SJCRH30 (cell line): ENCODE measurements around the gene ZNF467. TPM values are rescaled to one million over a fixed set of nuclear protein-coding genes. Genes with fewer than 3 reads are reported as not detected.

Source experiments
- DNase-seq, 2 experiments: peaks; one replicate each; pipeline ENCODE4 v3.0.0-alpha.2; 2015 to 2020
- H3K27ac ChIP-seq: fragments of 250-450 bp; sonication (Bioruptor Pico); 2 replicates; pipeline ENCODE4 v1.5.1; 2020; ENCODE audit warnings: mild to moderate bottlenecking, moderate library complexity
- H3K27me3 ChIP-seq: fragments of 250-450 bp; sonication (Bioruptor Pico); 2 replicates; pipeline ENCODE4 v1.5.1; 2020; ENCODE audit warnings: mild to moderate bottlenecking, moderate library complexity
- H3K36me3 ChIP-seq: fragments of 250-450 bp; sonication (Bioruptor Pico); 2 replicates; pipeline ENCODE4 v1.5.1; 2020; ENCODE audit warnings: mild to moderate bottlenecking, moderate library complexity
- H3K4me1 ChIP-seq: fragments of 250-450 bp; sonication (Bioruptor Pico); 2 replicates; pipeline ENCODE4 v1.5.1; 2020; ENCODE audit warnings: mild to moderate bottlenecking, moderate library complexity
- H3K4me3 ChIP-seq: fragments of 250-450 bp; sonication (Bioruptor Pico); 2 replicates; pipeline ENCODE4 v1.5.1; 2020; ENCODE audit warnings: mild to moderate bottlenecking, moderate library complexity
- H3K9me3 ChIP-seq: fragments of 250-450 bp; sonication (Bioruptor Pico); replicated peaks from 2 replicates; pipeline ENCODE4 v1.5.1; 2020; ENCODE audit warnings: mild to moderate bottlenecking, moderate library complexity
- total RNA-seq: library from RNA; depleted of rRNA; stranded (reverse); fragments of >200 nt; shearing (Covaris generic); gene quantifications from 2 replicates; pipeline ENCODE4 v1.2.3, GENCODE V29; 2014; rRNA removed

ZNF467 gene, protein sequence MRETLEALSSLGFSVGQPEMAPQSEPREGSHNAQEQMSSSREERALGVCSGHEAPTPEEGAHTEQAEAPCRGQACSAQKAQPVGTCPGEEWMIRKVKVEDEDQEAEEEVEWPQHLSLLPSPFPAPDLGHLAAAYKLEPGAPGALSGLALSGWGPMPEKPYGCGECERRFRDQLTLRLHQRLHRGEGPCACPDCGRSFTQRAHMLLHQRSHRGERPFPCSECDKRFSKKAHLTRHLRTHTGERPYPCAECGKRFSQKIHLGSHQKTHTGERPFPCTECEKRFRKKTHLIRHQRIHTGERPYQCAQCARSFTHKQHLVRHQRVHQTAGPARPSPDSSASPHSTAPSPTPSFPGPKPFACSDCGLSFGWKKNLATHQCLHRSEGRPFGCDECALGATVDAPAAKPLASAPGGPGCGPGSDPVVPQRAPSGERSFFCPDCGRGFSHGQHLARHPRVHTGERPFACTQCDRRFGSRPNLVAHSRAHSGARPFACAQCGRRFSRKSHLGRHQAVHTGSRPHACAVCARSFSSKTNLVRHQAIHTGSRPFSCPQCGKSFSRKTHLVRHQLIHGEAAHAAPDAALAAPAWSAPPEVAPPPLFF
- total RNA-seq, result not detected in 2 replicates

DNA sequence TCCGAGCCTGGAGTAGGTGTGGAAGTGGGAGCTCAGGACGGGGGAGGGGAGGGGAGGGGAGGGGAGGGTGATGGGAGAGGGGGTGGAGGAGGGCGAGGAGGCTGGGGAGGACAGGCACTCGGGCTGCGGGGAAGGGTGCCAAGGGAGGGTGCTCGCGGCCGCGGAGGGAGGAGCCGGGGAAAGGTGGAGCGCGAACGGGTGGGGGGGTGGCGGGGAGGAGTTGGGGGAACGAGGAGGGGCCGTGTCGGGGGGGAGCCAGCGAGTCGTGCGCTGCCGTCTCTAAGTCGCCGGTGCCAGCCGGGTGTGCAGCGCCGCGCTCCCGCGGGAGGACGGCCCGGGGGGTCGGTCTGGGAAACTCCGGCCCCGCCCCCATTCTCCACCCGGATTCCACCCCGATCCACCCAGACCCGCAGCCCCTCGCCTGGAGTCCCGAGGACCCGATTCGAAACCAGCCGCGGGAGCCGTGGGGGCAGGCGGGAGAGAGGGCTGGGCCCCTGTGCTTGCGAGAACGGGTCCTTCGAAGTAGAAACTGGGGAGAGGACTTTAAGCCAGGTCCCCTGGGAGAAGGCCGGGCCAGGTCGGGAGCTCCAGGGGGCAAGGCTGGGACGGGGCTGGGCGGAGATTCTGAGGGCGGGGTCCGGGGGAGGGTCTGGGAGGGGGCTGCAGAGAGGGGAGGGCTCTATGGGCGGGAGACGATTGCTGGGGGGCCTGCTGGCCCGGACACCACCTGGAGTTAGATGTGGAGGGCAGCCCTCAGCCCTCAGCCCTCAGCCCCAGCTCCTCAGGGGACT, at the start of gene ZNF467:
Gene ZNF467, minus strand, starts transcription at position 143 of the 791 bp plus-strand sequence. CDS start 2,556 bp downstream, outside the sequence.
- Histone ChIP-seq H3K4me1 (no peaks in the 10 kb centered on the region), H3K27ac (no peak within 1 kb of the TSS), H3K4me3 (peak within 1 kb of the TSS; percentile 47), H3K9me3 (no peaks in the 10 kb centered on the region), H3K36me3 (no peaks in the 10 kb centered on the region), H3K27me3 (peaks cover 33% of the 10 kb centered on the region)
- DNase-seq, result no peak

- peaks cover 24% of the 10 kb centered on the region for H3K27me3 ChIP-seq
- DNase-seq, result peak; percentile 74
- H3K27ac ChIP-seq, result no peak overlapping the region; the same call in 1 of the 2 replicates
- H3K4me1 ChIP-seq, result peaks cover 5% of the 10 kb centered on the region
- no peak overlapping the region for H3K4me3 ChIP-seq
- H3K36me3 ChIP-seq, result no peaks in the 10 kb centered on the region
- H3K9me3 ChIP-seq, result no peaks in the 10 kb centered on the region
Observed at GRCh38 chr7:149822353-149822943, 49.1 kb upstream of the ZNF467 start.

GRCh38 chr7:149821191-149822148, 48.1 kb upstream of the ZNF467 start:
- Histone ChIP-seq H3K4me1 (peaks cover 5% of the 10 kb centered on the region), H3K27ac (no peak overlapping the region), H3K27me3 (peaks cover 30% of the 10 kb centered on the region), H3K36me3 (no peaks in the 10 kb centered on the region), H3K9me3 (no peaks in the 10 kb centered on the region), H3K4me3 (no peak overlapping the region)
- DNase-seq, result no peak

DNA sequence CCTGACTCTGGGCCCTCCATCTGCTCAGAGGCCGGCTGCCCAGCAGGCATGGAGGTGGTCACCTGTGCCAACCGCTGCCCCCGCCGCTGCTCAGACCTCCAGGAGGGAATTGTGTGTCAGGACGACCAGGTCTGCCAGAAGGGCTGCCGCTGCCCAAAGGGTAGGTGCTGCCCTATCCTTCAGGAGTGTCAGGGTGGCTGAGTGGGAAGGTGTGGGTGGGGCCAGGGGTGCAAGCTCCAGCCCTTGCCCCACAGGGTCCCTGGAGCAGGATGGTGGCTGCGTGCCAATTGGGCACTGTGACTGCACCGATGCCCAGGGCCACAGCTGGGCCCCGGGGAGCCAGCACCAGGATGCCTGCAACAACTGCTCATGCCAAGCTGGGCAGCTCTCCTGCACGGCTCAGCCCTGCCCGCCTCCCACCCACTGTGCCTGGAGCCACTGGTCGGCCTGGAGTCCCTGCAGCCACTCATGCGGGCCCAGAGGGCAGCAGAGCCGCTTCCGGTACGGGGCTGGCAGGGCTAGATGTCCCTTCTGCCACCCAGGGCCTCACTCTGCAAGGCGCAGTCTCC, 47.3 kb upstream of the ZNF467 start:
- Histone ChIP-seq H3K36me3 (no peaks in the 10 kb centered on the region), H3K27me3 (peaks cover 30% of the 10 kb centered on the region), H3K4me1 (peaks cover 5% of the 10 kb centered on the region), H3K27ac (no peak overlapping the region), H3K9me3 (no peaks in the 10 kb centered on the region), H3K4me3 (no peak overlapping the region)
- DNase-seq, result no peak

- no peak overlapping the region for H3K4me3 ChIP-seq
- peaks cover 5% of the 10 kb centered on the region for H3K4me1 ChIP-seq
- no peaks in the 10 kb centered on the region for H3K36me3 ChIP-seq
- DNase-seq, result no peak
- H3K27me3 ChIP-seq, result peaks cover 37% of the 10 kb centered on the region
- H3K9me3 ChIP-seq, result no peaks in the 10 kb centered on the region
- no peak overlapping the region for H3K27ac ChIP-seq
Observed at GRCh38 chr7:149819961-149820340, 46.6 kb upstream of the ZNF467 start.

DNA sequence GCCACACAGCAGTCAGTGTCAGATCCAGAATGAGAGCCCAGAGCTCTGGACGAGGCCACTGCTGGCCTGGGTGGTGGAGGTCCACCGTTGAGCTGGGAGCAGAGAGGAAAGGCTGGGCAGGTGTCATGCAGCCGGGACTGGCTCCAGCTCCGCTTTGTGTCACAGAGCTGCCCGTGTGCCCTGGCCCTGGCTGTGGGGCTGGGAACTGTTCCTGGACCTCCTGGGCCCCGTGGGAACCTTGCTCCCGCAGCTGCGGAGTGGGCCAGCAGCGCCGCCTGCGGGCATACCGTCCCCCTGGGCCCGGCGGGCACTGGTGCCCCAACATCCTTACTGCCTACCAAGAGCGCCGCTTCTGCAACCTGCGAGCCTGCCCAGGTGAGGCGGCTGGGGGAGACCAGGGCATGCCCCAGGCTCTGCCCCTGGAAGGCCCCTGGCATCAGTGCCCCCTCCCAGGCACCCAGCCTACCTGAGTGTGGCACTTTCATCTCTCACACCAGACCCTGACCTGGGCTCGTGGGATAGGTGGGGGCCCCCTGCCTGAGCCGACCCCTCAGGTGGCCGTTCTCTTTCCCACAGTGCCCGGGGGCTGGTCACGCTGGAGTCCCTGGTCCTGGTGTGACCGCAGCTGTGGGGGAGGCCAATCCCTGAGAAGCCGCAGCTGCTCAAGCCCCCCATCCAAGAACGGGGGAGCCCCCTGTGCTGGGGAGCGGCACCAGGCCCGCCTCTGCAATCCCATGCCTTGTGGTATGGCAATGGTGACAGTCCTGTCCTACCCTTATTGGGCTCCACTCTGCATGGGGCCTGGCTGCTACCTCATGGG, 46.0 kb upstream of the ZNF467 start:
- H3K4me3 ChIP-seq, result no peak overlapping the region
- no peak overlapping the region for H3K27ac ChIP-seq
- H3K9me3 ChIP-seq, result no peaks in the 10 kb centered on the region
- peaks cover 5% of the 10 kb centered on the region for H3K4me1 ChIP-seq
- peaks cover 40% of the 10 kb centered on the region for H3K27me3 ChIP-seq
- H3K36me3 ChIP-seq, result no peaks in the 10 kb centered on the region
- no peak for DNase-seq

DNA sequence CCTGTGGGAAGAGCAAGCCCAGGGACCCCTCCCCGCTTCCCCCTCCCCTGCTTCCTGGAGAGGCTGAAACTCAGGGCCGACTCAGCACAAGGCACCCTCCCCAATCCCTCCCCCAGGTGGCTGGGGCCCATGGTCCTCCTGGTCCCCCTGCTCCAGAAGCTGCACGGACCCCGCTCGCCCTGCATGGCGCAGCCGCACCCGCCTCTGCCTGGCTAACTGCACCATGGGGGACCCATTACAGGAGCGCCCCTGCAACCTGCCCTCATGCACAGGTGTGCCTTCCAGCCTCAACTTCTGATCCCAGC, 45.1 kb upstream of the ZNF467 start:
- no peaks in the 10 kb centered on the region for H3K36me3 ChIP-seq
- no peak overlapping the region for H3K27ac ChIP-seq
- H3K4me3 ChIP-seq, result no peak overlapping the region
- DNase-seq, result no peak
- H3K27me3 ChIP-seq, result peaks cover 40% of the 10 kb centered on the region
- H3K4me1 ChIP-seq, result peaks cover 5% of the 10 kb centered on the region
- H3K9me3 ChIP-seq, result no peaks in the 10 kb centered on the region

- DNase-seq, result no peak
Observed at GRCh38 chr7:149817836-149818535, 44.6 kb upstream of the ZNF467 start.

GRCh38 chr7:149817301-149817771, 43.9 kb upstream of the ZNF467 start:
- H3K27ac ChIP-seq, result no peak overlapping the region
- no peak for DNase-seq
- no peaks in the 10 kb centered on the region; the same call in 1 of the 2 replicates for H3K4me1 ChIP-seq
- H3K27me3 ChIP-seq, result peaks cover 36% of the 10 kb centered on the region
- H3K9me3 ChIP-seq, result no peaks in the 10 kb centered on the region
- no peaks in the 10 kb centered on the region for H3K36me3 ChIP-seq
- H3K4me3 ChIP-seq, result no peak overlapping the region

More at GRCh38 chr7:149817836-149818535, 44.6 kb upstream of the ZNF467 start:
- Histone ChIP-seq H3K27ac (no peak overlapping the region), H3K9me3 (no peaks in the 10 kb centered on the region), H3K27me3 (peaks cover 37% of the 10 kb centered on the region), H3K36me3 (no peaks in the 10 kb centered on the region), H3K4me3 (no peak overlapping the region), H3K4me1 (peaks cover 2% of the 10 kb centered on the region)

- no peak overlapping the region for H3K4me3 ChIP-seq
- H3K9me3 ChIP-seq, result no peaks in the 10 kb centered on the region
- no peaks in the 10 kb centered on the region; the same call in 1 of the 2 replicates for H3K4me1 ChIP-seq
- peaks cover 34% of the 10 kb centered on the region for H3K27me3 ChIP-seq
- no peak for DNase-seq
- no peaks in the 10 kb centered on the region for H3K36me3 ChIP-seq
- no peak overlapping the region for H3K27ac ChIP-seq
Observed at GRCh38 chr7:149816794-149817193, 43.4 kb upstream of the ZNF467 start.

DNA sequence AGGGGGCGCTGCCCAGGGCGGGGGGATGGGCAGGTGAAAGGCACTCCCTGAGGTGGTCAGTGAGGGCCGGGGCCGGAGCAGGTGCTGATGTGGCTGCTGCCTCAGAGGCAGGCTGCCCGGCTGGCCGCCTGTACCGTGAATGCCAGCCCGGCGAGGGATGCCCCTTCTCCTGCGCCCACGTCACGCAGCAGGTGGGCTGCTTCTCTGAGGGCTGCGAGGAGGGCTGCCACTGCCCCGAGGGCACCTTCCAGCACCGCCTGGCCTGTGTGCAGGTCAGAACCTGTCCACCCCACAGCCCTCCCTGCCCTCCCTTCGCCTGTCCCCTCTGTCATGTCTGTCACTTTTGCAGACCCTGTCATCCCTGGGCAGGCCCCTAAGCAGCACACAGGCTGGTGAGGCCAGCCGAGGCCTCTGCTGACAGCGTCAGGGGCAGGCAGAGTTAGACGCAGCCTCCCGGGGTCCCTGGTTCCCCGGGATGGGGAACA, 42.9 kb upstream of the ZNF467 start:
- H3K4me3 ChIP-seq, result no peak overlapping the region
- no peaks in the 10 kb centered on the region for H3K36me3 ChIP-seq
- H3K9me3 ChIP-seq, result no peaks in the 10 kb centered on the region
- H3K27me3 ChIP-seq, result peaks cover 31% of the 10 kb centered on the region; the same call in 1 of the 2 replicates
- H3K4me1 ChIP-seq, result no peaks in the 10 kb centered on the region
- H3K27ac ChIP-seq, result no peak overlapping the region
- no peak for DNase-seq

- H3K9me3 ChIP-seq, result no peaks in the 10 kb centered on the region
- peaks cover 31% of the 10 kb centered on the region; the same call in 1 of the 2 replicates for H3K27me3 ChIP-seq
- H3K4me1 ChIP-seq, result no peaks in the 10 kb centered on the region
- H3K36me3 ChIP-seq, result no peaks in the 10 kb centered on the region
- no peak for DNase-seq
- H3K27ac ChIP-seq, result no peak overlapping the region
- no peak overlapping the region for H3K4me3 ChIP-seq
Observed at GRCh38 chr7:149815661-149816266, 42.4 kb upstream of the ZNF467 start.
